ENCODE measurements around the gene TSPAN11. TPM values are rescaled to one million over a fixed set of nuclear protein-coding genes. Genes with fewer than 3 reads are reported as not detected.

The TSPAN11 gene
- total and polyA plus RNA-seq, 2 of the 8 experiments (the other 6 are each of a cell fraction or from before 2014, with no cell fraction given) = 3.9 to 8.2 TPM

DNA sequence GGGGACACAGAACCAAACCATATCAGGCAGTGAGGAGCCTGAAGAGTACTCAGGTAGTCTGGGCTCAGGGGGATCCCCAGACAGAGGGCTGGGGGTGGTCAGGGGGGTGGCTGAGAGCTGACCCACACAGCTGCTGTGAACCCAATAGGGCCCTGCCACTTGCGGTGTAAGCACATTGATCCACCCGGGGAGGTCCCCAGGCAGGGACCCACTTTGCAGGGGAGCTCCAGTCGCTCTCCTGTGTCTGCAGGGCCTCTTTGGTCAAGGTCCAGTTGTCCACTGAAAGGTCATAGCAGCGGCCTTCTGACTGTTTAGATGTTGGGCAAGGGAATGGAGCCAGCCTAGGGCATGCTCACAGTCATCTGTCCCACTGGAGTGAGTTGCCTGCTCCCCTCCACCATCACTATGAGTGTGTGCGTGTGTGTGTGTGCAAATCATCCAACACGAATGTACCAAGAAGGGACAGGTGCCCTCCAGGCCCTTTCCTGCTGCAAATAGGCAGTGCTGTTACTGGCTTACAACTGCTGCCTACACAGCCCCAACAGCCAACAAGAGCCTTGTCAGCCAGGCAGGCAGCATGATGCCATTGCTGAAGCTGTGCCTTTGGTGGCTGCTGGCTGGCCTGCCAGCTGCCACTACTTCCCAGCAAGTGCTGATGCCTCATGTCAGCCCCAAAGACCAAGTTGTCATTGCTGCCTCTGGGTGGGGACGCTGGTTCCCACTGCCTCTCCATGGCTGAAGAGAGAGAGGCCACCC, 71.3 kb downstream of the TSPAN11 start:
- Histone ChIP-seq H3K27ac (ENCODE audit: low read depth, low read length) (no peak overlapping the region), H3K23me2 (ENCODE audit: low read depth, low read length) (no peaks in the 10 kb centered on the region), H2BK5ac (ENCODE audit: low read depth, low read length) (no peak overlapping the region), H3K4me2 (ENCODE audit: insufficient read depth in 1 of 2, low read depth in 2 of 2, low read length in 2 of 2) (no peak overlapping the region), H3K79me2 (ENCODE audit: control insufficient read depth in 1 of 2, insufficient read depth in 2 of 2, low read length in 2 of 2) (no peaks in the 10 kb centered on the region), H3K23ac (ENCODE audit: insufficient read length) (no peak overlapping the region), H4K91ac (replicated peaks; ENCODE audit: insufficient read length, low read length) (no peak overlapping the region), H2BK12ac (ENCODE audit: low read depth, low read length) (no peak overlapping the region), H3K36me3 (ENCODE audit: control insufficient read depth in 2 of 4, insufficient read depth in 4 of 4, low read length in 3 of 4) (no peaks in the 10 kb centered on the region; a peak in 1 of 8 replicates), H3K4me3 (ENCODE audit: extremely low read depth in 1 of 4, insufficient read depth in 2 of 4, low read depth in 3 of 4, low read length in 4 of 4) (no peak overlapping the region), H3K56ac (replicated peaks; ENCODE audit: insufficient read length, low read depth, low read length) (no peak overlapping the region), H3K14ac (ENCODE audit: insufficient read length) (no peak overlapping the region), H4K8ac (ENCODE audit: extremely low read depth, insufficient read depth, low read length) (peak overlapping the region; percentile 1; the same call in 1 of the 2 replicates), H3K79me1 (ENCODE audit: low read depth, low read length) (no peaks in the 10 kb centered on the region), H3K9me3 (ENCODE audit: insufficient read depth in 2 of 2, low read depth in 1 of 2, low read length in 1 of 2) (no peaks in the 10 kb centered on the region), H2AK5ac (ENCODE audit: low read depth, low read length) (0 out of 2 replicates have a peak overlapping the region, but pooled peaks have one; percentile 15), H4K20me1 (replicated peaks in 1 of 2; ENCODE audit: control insufficient read depth in 1 of 2, insufficient read depth in 2 of 2, low read length in 2 of 2) (peaks cover 0 to 3% of the 10 kb centered on the region in 2 experiments), H2BK120ac (replicated peaks; ENCODE audit: low read depth, low read length) (no peak overlapping the region), H4K5ac (ENCODE audit: insufficient read length, low read depth, low read length) (no peak overlapping the region), H2BK15ac (ENCODE audit: low read length) (no peak overlapping the region), H3K18ac (ENCODE audit: extremely low read depth, low read length) (no peak overlapping the region), H3K9ac (replicated peaks in 1 of 4; ENCODE audit: extremely low read depth in 1 of 4, low read depth in 3 of 4, low read length in 3 of 4) (no peak overlapping the region), H2BK20ac (ENCODE audit: low read length) (no peak overlapping the region), H3K4me1 (replicated peaks in 1 of 4; ENCODE audit: control insufficient read depth in 3 of 4, insufficient read depth in 4 of 4, low read length in 3 of 4) (no peaks in the 10 kb centered on the region; a peak in 1 of 7 replicates), H3K27me3 (replicated peaks in 1 of 4; ENCODE audit: control insufficient read depth in 3 of 4, extremely low read depth in 1 of 4, insufficient read depth in 3 of 4, low read length in 3 of 4) (no peaks in the 10 kb centered on the region; a peak in 1 of 7 replicates), H3K4ac (replicated peaks; ENCODE audit: insufficient read length, low read depth, low read length) (no peak overlapping the region), H2AFZ (ENCODE audit: low read length) (no peak overlapping the region)
- FAIRE-seq (no peak), DNase-seq (ENCODE audit: low read depth in 1 of 2, low spot score in 2 of 2) (no peak)
- CTCF ChIA-PET (ENCODE audit: partially characterized antibody) = interaction anchor here (7.4 to 21.1 kb wide), 3 partner anchors 12 to 149 kb away, joined by 49 to 385 read pairs (median 166); no protein-coding TSS in a partner anchor
- TF ChIP-seq CEBPB (IDR thresholded peaks at IDR 0.05; ENCODE audit: low read depth, low read length) (no peak), EP300 (IDR thresholded peaks at IDR 0.05; ENCODE audit: borderline replicate concordance in 1 of 2, low read depth in 2 of 2, low read length in 2 of 2) (no peak), ASH2L (IDR thresholded peaks at IDR 0.05; ENCODE audit: low read length) (no peak), POLR2A (IDR thresholded peaks at IDR 0.05; ENCODE audit: control extremely low read depth in 1 of 2, low read depth in 2 of 2, low read length in 2 of 2) (no peak)
- TF ChIP-seq, protein P1, sequence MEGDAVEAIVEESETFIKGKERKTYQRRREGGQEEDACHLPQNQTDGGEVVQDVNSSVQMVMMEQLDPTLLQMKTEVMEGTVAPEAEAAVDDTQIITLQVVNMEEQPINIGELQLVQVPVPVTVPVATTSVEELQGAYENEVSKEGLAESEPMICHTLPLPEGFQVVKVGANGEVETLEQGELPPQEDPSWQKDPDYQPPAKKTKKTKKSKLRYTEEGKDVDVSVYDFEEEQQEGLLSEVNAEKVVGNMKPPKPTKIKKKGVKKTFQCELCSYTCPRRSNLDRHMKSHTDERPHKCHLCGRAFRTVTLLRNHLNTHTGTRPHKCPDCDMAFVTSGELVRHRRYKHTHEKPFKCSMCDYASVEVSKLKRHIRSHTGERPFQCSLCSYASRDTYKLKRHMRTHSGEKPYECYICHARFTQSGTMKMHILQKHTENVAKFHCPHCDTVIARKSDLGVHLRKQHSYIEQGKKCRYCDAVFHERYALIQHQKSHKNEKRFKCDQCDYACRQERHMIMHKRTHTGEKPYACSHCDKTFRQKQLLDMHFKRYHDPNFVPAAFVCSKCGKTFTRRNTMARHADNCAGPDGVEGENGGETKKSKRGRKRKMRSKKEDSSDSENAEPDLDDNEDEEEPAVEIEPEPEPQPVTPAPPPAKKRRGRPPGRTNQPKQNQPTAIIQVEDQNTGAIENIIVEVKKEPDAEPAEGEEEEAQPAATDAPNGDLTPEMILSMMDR (IDR thresholded peaks at IDR 0.05; ENCODE audit: control extremely low read depth in 1 of 3, insufficient read depth in 1 of 3, low read depth in 1 of 3, low read length in 3 of 3) = no peak
- 94% methylated on average over 6 of the region's 7 CpGs; no CpG with 5 or more reads in 1 of the 2 experiments for WGBS, 2 experiments (ENCODE audit: extremely low coverage in 1 of 2, insufficient coverage in 1 of 2, insufficient read length in 1 of 2, insufficient replicate concordance in 2 of 2, low coverage in 1 of 2, low lambda C conversion rate in 2 of 2, missing lambda C conversion rate in 1 of 2)
- POLR2A ChIA-PET (ENCODE audit: partially characterized antibody) = interaction anchor here (1.3 kb wide), 2 partner anchors 8 to 29 kb away, joined by 3 read pairs; no protein-coding TSS in a partner anchor

Data from H1 (cell line).